ENCODE measurements around the gene ABI2. TPM values are rescaled to one million over a fixed set of nuclear protein-coding genes. Genes with fewer than 3 reads are reported as not detected.
A peak's percentile ranks its signal among the peaks of the same experiment; 100 is the strongest.

The ABI2 gene
- 40.3 and 46.5 TPM in 2 replicates for polyA plus RNA-seq (2013)

- Histone ChIP-seq H3K9ac (ENCODE audit: low read length) (peak within 1 kb of the TSS; percentile 87), H3K23ac (ENCODE audit: low read length) (no peak within 1 kb of the TSS), H3K18ac (ENCODE audit: low read length) (peak within 1 kb of the TSS; percentile 86), H3K4ac (ENCODE audit: low read depth, low read length) (peak within 1 kb of the TSS; percentile 74), H2AK5ac (ENCODE audit: low read length) (no peak within 1 kb of the TSS), H3K36me3 (ENCODE audit: control insufficient read depth in 1 of 2, insufficient read depth in 2 of 2, low read length in 2 of 2) (no peaks in the 10 kb centered on the region), H3K4me1 (ENCODE audit: control insufficient read depth in 1 of 2, insufficient read depth in 2 of 2, low read length in 2 of 2) (no peaks in the 10 kb centered on the region), H3K9me3 (ENCODE audit: insufficient read depth, low read depth, low read length) (no peaks in the 10 kb centered on the region), H3K79me1 (ENCODE audit: low read length) (peaks cover 11% of the 10 kb centered on the region), H2BK120ac (ENCODE audit: insufficient read depth, low read length, poor library complexity) (peak within 1 kb of the TSS; percentile 80), H2BK5ac (ENCODE audit: low read depth, low read length, poor library complexity) (peak within 1 kb of the TSS; percentile 66), H3K27me3 (ENCODE audit: insufficient read depth, low read length) (no peaks in the 10 kb centered on the region), H4K8ac (ENCODE audit: low read depth, low read length) (peak within 1 kb of the TSS; percentile 90), H3K79me2 (ENCODE audit: control insufficient read depth, insufficient read depth, low read length, poor library complexity) (peaks cover 12% of the 10 kb centered on the region), H3K27ac (ENCODE audit: low read depth, low read length) (peak within 1 kb of the TSS; percentile 87), H4K91ac (ENCODE audit: low read depth, low read length) (peak within 1 kb of the TSS; percentile 75), H3K4me3 (ENCODE audit: low read depth, low read length) (peak within 1 kb of the TSS; percentile 99), H2BK12ac (ENCODE audit: low read length) (peak within 1 kb of the TSS; percentile 18), H4K12ac (ENCODE audit: low read depth, low read length) (peak within 1 kb of the TSS; percentile 91), H3K4me2 (ENCODE audit: low read length) (peak within 1 kb of the TSS; percentile 90), H3K14ac (ENCODE audit: low read length) (peak within 1 kb of the TSS; percentile 90), H2AFZ (ENCODE audit: insufficient read depth, low read length, poor library complexity) (peak within 1 kb of the TSS; percentile 98)
- peak; percentile 59 to 76 for DNase-seq
- WGBS (ENCODE audit: extremely low coverage, insufficient coverage, insufficient read length): no CpG with 5 or more reads among the region's 98 CpGs
Observed at GRCh38 chr2:203327901-203328759, at the start of gene ABI2. Gene ABI2, plus strand, starts transcription at chr2:203328394. Its CDS starts 121 bp downstream, at chr2:203328515.

- no peak overlapping the region for H3K4me3 ChIP-seq (ENCODE audit: low read depth, low read length)
- H4K91ac ChIP-seq (ENCODE audit: low read depth, low read length): no peak overlapping the region
Observed at GRCh38 chr2:203279288-203279687, 48.9 kb upstream of the ABI2 start.

DNA sequence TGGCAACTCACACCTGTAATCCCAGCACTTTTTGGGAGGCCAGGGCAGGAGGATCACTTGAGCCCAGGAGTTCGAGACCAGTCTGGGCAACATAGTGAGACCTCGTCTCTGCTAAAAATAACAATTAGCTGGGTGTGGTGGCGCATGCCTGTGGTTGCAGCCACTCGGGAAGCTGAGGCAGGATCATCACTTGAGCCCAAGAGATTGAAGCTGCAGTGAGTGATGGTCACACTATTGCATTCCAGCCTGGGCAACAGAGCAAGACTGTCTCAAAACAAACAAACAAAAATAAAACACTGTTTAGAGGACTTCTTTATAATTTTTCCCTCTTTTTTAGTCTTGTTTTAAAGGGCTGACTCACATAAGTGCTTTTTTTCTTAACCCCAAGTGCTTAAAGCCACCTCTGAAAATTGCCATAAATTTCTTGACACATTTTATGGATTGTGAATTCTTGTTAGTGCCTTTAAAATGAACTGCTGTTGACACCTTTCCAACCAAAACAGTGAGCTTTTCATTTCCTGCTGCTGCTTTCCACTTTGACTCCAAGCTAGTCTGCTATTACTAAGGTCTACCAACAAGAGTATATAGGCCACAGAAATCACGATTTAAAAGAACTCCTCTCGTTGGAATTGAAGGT, 47.6 kb upstream of the ABI2 start:
- no peak overlapping the region for H3K14ac ChIP-seq (ENCODE audit: low read length)
- no peak overlapping the region for H3K4me3 ChIP-seq (ENCODE audit: low read depth, low read length)
- no peak overlapping the region for H3K23ac ChIP-seq (ENCODE audit: low read length)
- H2AK5ac ChIP-seq (ENCODE audit: low read length): no peak overlapping the region
- no peak overlapping the region for H4K91ac ChIP-seq (ENCODE audit: low read depth, low read length)
- H2BK5ac ChIP-seq (ENCODE audit: low read depth, low read length, poor library complexity): no peak overlapping the region
- no peak overlapping the region for H3K27ac ChIP-seq (ENCODE audit: low read depth, low read length)
- H3K18ac ChIP-seq (ENCODE audit: low read length): no peak overlapping the region
- H3K9me3 ChIP-seq (ENCODE audit: insufficient read depth, low read depth, low read length): no peaks in the 10 kb centered on the region
- no peak overlapping the region for H2BK120ac ChIP-seq (ENCODE audit: insufficient read depth, low read length, poor library complexity)
- no CpG with 5 or more reads among the region's 6 CpGs for WGBS (ENCODE audit: extremely low coverage, insufficient coverage, insufficient read length)
- DNase-seq: no peak
- no peak overlapping the region for H3K4me2 ChIP-seq (ENCODE audit: low read length)
- H2AFZ ChIP-seq (ENCODE audit: insufficient read depth, low read length, poor library complexity): no peak overlapping the region
- H3K4me1 ChIP-seq (ENCODE audit: control insufficient read depth in 1 of 2, insufficient read depth in 2 of 2, low read length in 2 of 2): no peaks in the 10 kb centered on the region
- H3K36me3 ChIP-seq (ENCODE audit: control insufficient read depth in 1 of 2, insufficient read depth in 2 of 2, low read length in 2 of 2): peaks cover 15 to 22% of the 10 kb centered on the region in 2 experiments
- no peaks in the 10 kb centered on the region for H3K79me2 ChIP-seq (ENCODE audit: control insufficient read depth, insufficient read depth, low read length, poor library complexity)
- no peak overlapping the region for H2BK12ac ChIP-seq (ENCODE audit: low read length)
- no peak overlapping the region for H3K4ac ChIP-seq (ENCODE audit: low read depth, low read length)
- no peak overlapping the region for H3K9ac ChIP-seq (ENCODE audit: low read length)
- no peaks in the 10 kb centered on the region for H3K79me1 ChIP-seq (ENCODE audit: low read length)
- H4K8ac ChIP-seq (ENCODE audit: low read depth, low read length): no peak overlapping the region
- no peak overlapping the region for H4K12ac ChIP-seq (ENCODE audit: low read depth, low read length)
- H3K27me3 ChIP-seq (ENCODE audit: insufficient read depth, low read length): no peaks in the 10 kb centered on the region

More at GRCh38 chr2:203279288-203279687, 48.9 kb upstream of the ABI2 start:
- Histone ChIP-seq H4K8ac (ENCODE audit: low read depth, low read length) (no peak overlapping the region), H3K4me2 (ENCODE audit: low read length) (no peak overlapping the region), H3K9me3 (ENCODE audit: insufficient read depth, low read depth, low read length) (no peaks in the 10 kb centered on the region), H2AK5ac (ENCODE audit: low read length) (no peak overlapping the region), H4K12ac (ENCODE audit: low read depth, low read length) (no peak overlapping the region), H3K4me1 (ENCODE audit: control insufficient read depth in 1 of 2, insufficient read depth in 2 of 2, low read length in 2 of 2) (no peaks in the 10 kb centered on the region), H3K79me2 (ENCODE audit: control insufficient read depth, insufficient read depth, low read length, poor library complexity) (no peaks in the 10 kb centered on the region), H3K18ac (ENCODE audit: low read length) (no peak overlapping the region), H3K27me3 (ENCODE audit: insufficient read depth, low read length) (no peaks in the 10 kb centered on the region), H3K79me1 (ENCODE audit: low read length) (no peaks in the 10 kb centered on the region), H3K14ac (ENCODE audit: low read length) (no peak overlapping the region), H3K23ac (ENCODE audit: low read length) (no peak overlapping the region), H2AFZ (ENCODE audit: insufficient read depth, low read length, poor library complexity) (no peak overlapping the region), H3K27ac (ENCODE audit: low read depth, low read length) (no peak overlapping the region), H3K36me3 (ENCODE audit: control insufficient read depth in 1 of 2, insufficient read depth in 2 of 2, low read length in 2 of 2) (peaks cover 15 to 22% of the 10 kb centered on the region in 2 experiments), H2BK120ac (ENCODE audit: insufficient read depth, low read length, poor library complexity) (no peak overlapping the region), H2BK12ac (ENCODE audit: low read length) (no peak overlapping the region), H3K9ac (ENCODE audit: low read length) (no peak overlapping the region), H2BK5ac (ENCODE audit: low read depth, low read length, poor library complexity) (no peak overlapping the region), H3K4ac (ENCODE audit: low read depth, low read length) (no peak overlapping the region)
- no peak for DNase-seq

- H3K27me3 ChIP-seq (ENCODE audit: insufficient read depth, low read length): no peaks in the 10 kb centered on the region
Observed at GRCh38 chr2:203282101-203282500, 46.1 kb upstream of the ABI2 start.

More at GRCh38 chr2:203282101-203282500, 46.1 kb upstream of the ABI2 start:
- Histone ChIP-seq H2BK5ac (ENCODE audit: low read depth, low read length, poor library complexity) (no peak overlapping the region), H2BK120ac (ENCODE audit: insufficient read depth, low read length, poor library complexity) (no peak overlapping the region), H2AFZ (ENCODE audit: insufficient read depth, low read length, poor library complexity) (no peak overlapping the region), H4K8ac (ENCODE audit: low read depth, low read length) (no peak overlapping the region), H3K79me2 (ENCODE audit: control insufficient read depth, insufficient read depth, low read length, poor library complexity) (no peaks in the 10 kb centered on the region), H3K79me1 (ENCODE audit: low read length) (no peaks in the 10 kb centered on the region), H2BK12ac (ENCODE audit: low read length) (no peak overlapping the region), H3K27ac (ENCODE audit: low read depth, low read length) (no peak overlapping the region), H3K9me3 (ENCODE audit: insufficient read depth, low read depth, low read length) (no peaks in the 10 kb centered on the region), H3K4me1 (ENCODE audit: control insufficient read depth in 1 of 2, insufficient read depth in 2 of 2, low read length in 2 of 2) (no peaks in the 10 kb centered on the region), H2AK5ac (ENCODE audit: low read length) (no peak overlapping the region), H3K14ac (ENCODE audit: low read length) (no peak overlapping the region), H3K9ac (ENCODE audit: low read length) (no peak overlapping the region), H3K4ac (ENCODE audit: low read depth, low read length) (no peak overlapping the region), H4K91ac (ENCODE audit: low read depth, low read length) (no peak overlapping the region), H3K36me3 (ENCODE audit: control insufficient read depth in 1 of 2, insufficient read depth in 2 of 2, low read length in 2 of 2) (peaks cover 21 to 26% of the 10 kb centered on the region in 2 experiments), H4K12ac (ENCODE audit: low read depth, low read length) (no peak overlapping the region), H3K23ac (ENCODE audit: low read length) (no peak overlapping the region), H3K18ac (ENCODE audit: low read length) (no peak overlapping the region), H3K4me3 (ENCODE audit: low read depth, low read length) (no peak overlapping the region), H3K4me2 (ENCODE audit: low read length) (no peak overlapping the region)
- no peak for DNase-seq
- WGBS (ENCODE audit: extremely low coverage, insufficient coverage, insufficient read length): no CpG with 5 or more reads among the region's 7 CpGs
